Immature natural killer cell (primary cell): ENCODE results near the gene ATP5MC2. TPM values are rescaled to one million over a fixed set of nuclear protein-coding genes. Genes with fewer than 3 reads are reported as not detected.
A peak's percentile ranks its signal among the peaks of the same experiment; 100 is the strongest.

Source experiments
- DNase-seq, 3 donors: peaks; one replicate each; pipeline ENCODE4 v3.0.0; 2022; ENCODE audit warnings: mixed read lengths in 1 of 3
- H3K27ac Mint-ChIP-seq, 6 donors: one replicate each; pipeline ENCODE4 v1.8.0; 2020; ENCODE audit warnings: mixed read lengths in 6 of 6, mild to moderate bottlenecking in 5 of 6, inconsistent platforms in 4 of 6, moderate library complexity in 3 of 6
- H3K27me3 Mint-ChIP-seq, 3 donors: one replicate each; pipeline ENCODE4 v1.8.0; 2020 to 2021; ENCODE audit warnings: low read depth in 3 of 3, mild to moderate bottlenecking in 3 of 3, mixed read lengths in 3 of 3, moderate library complexity in 3 of 3, inconsistent platforms in 1 of 3
- H3K36me3 Mint-ChIP-seq, 3 donors: one replicate each; pipeline ENCODE4 v1.8.0; 2020; ENCODE audit warnings: mixed read lengths in 3 of 3, inconsistent platforms in 2 of 3, mild to moderate bottlenecking in 2 of 3
- H3K4me1 Mint-ChIP-seq, 2 donors: one replicate each; pipeline ENCODE4 v1.8.0; 2020; ENCODE audit warnings: inconsistent platforms in 2 of 2, mild to moderate bottlenecking in 2 of 2, mixed read lengths in 2 of 2, moderate library complexity in 1 of 2
- H3K4me3 Mint-ChIP-seq, 5 donors: one replicate each; pipeline ENCODE4 v1.8.0; 2020; ENCODE audit warnings: mild to moderate bottlenecking in 5 of 5, mixed read lengths in 5 of 5, inconsistent platforms in 3 of 5, moderate library complexity in 3 of 5
- H3K9me3 Mint-ChIP-seq, 6 donors: one replicate each; pipeline ENCODE4 v1.8.0; 2020; ENCODE audit warnings: mild to moderate bottlenecking in 6 of 6, mixed read lengths in 6 of 6, inconsistent platforms in 4 of 6, moderate library complexity in 3 of 6
- polyA plus RNA-seq, 3 donors: library from polyadenylated mRNA; unstranded; fragments of 300-500 nt; fragmentation: Illumina TruSeq; gene quantifications; one replicate each; pipeline ENCODE4 v1.2.3, GENCODE V29; 2021

The ATP5MC2 gene
- polyA plus RNA-seq, 3 donors from 2014 or later: 383 to 495 (median 467) TPM

DNA sequence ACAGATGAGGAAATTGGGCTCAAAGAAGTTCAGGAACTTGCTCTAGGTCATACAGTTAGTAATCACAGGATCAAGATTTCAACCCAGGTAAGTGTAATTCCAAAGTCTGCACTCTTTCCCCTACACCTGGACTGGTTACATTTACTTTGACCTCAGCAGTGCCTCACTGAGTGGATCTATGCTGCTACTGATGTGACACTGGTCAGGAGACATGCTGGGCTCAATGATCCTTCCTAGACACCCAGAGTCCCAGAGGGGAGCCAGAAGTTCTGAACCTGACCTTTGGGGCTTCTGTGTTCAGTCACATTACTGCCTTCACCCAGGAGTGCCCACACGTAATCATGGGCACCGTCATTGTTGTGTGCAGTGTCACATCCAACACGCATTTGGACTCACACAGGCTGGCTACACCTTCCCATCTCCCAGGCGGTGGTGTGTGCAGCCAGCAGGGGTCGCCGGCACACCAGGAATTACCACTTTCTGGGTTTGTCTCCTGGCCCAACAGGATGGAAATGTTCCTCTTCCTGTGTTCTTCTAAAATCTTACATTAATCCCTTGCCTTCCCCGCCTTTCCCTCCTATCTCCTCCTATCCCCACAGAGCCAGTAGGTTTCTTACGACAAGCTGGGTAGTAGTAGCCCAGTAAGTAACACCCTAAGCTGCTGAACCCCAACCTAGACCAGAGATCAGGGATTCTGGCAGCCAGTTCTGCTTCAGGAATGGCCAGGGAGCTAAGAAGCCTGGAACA, 25.8 kb upstream of the ATP5MC2 start:
- Mint-ChIP-seq H3K27me3 (peaks cover 15 to 66% (median 19%) of the 10 kb centered on the region in 3 donors), H3K9me3 (peaks cover 0 to 3% (median 0%) of the 10 kb centered on the region in 6 donors), H3K27ac (no peak overlapping the region), H3K36me3 (no peaks in the 10 kb centered on the region), H3K4me1 (peaks cover 4 to 5% of the 10 kb centered on the region in 2 donors), H3K4me3 (no peak overlapping the region)
- DNase-seq: peak; percentile 65 to 67 (median 65)

DNA sequence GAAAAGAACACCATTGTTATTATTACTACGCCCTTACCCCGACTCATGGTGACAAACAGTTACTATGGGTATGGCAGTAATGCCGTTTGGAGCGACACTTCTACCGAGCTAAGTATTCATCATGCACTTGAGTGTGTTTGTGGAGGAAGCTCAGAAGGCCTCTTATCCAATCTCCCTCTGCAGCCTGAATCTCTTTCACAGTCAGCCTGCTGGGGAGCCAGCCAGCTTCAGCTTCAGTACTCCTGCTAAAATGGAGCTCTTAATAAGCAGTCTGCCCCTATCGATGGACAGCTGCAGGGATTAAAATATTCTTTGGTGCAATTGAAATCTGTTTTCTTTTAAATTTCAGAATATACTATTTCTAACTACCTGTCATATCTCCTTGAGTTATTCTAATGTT, 24.7 kb upstream of the ATP5MC2 start:
- peaks cover 14 to 16% of the 10 kb centered on the region in 2 donors for H3K4me1 Mint-ChIP-seq
- H3K27me3 Mint-ChIP-seq: peaks cover 17 to 73% (median 23%) of the 10 kb centered on the region in 3 donors
- peaks cover 0 to 3% (median 0%) of the 10 kb centered on the region in 6 donors for H3K9me3 Mint-ChIP-seq
- no peak overlapping the region for H3K4me3 Mint-ChIP-seq
- no peak overlapping the region for H3K27ac Mint-ChIP-seq
- no peaks in the 10 kb centered on the region for H3K36me3 Mint-ChIP-seq
- DNase-seq: no peak

- Mint-ChIP-seq H3K27me3 (peaks cover 24 to 78% (median 29%) of the 10 kb centered on the region in 3 donors), H3K4me3 (no peak overlapping the region), H3K27ac (no peak overlapping the region), H3K9me3 (peaks cover 0 to 3% (median 0%) of the 10 kb centered on the region in 6 donors), H3K4me1 (peaks cover 21 to 26% of the 10 kb centered on the region in 2 donors), H3K36me3 (no peaks in the 10 kb centered on the region)
- DNase-seq: no peak
Observed at GRCh38 chr12:53699678-53700025, 23.8 kb upstream of the ATP5MC2 start.

DNA sequence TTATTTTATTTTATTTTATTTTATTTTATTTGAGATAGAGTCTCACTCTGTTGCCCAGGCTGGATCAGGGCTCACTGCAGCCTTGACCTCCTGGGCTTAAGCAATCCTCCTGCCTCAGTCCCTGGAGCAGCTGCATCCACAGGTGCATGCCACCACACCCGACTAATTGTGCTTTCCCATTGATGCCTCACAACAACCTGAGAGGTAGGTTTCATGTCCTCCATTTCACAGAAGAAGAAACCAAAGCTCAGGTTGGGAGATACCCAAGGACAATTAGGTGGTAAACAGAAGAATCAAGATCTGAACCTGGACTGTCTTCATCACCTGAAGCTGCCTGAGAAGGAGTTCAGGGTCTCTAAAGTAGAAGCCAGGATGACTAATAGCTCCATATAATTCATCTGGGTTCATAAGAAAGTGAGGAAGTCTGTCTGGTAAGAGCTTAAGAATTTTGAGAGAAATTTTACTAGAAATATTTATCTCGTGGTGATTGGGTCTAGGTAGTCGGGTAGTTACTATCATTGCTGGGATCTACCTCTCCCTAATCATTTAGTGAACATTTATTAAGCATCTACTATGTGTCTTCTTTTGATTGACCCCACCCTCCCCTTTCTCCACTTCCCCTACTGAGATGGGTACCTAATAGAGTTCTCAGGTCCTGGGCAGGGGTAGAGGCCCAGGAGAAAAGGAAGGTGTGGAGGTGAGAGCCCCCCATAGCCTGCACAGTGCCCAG, 23.2 kb upstream of the ATP5MC2 start:
- no peaks in the 10 kb centered on the region for H3K36me3 Mint-ChIP-seq
- no peak overlapping the region for H3K27ac Mint-ChIP-seq
- H3K4me1 Mint-ChIP-seq: peaks cover 26 to 30% of the 10 kb centered on the region in 2 donors
- DNase-seq: no peak
- H3K9me3 Mint-ChIP-seq: peaks cover 0 to 3% (median 0%) of the 10 kb centered on the region in 6 donors
- H3K27me3 Mint-ChIP-seq: peaks cover 30 to 78% (median 32%) of the 10 kb centered on the region in 3 donors
- H3K4me3 Mint-ChIP-seq: no peak overlapping the region

- Mint-ChIP-seq H3K27me3 (peaks cover 29 to 61% (median 33%) of the 10 kb centered on the region in 3 donors), H3K4me1 (peaks cover 26 to 30% of the 10 kb centered on the region in 2 donors), H3K9me3 (peaks cover 0 to 3% (median 0%) of the 10 kb centered on the region in 6 donors), H3K27ac (no peak overlapping the region), H3K4me3 (peak overlapping the region in 3 of 5 donors; percentile 1 to 62 (median 33)), H3K36me3 (peaks cover 0 to under 1% (median 0%) of the 10 kb centered on the region in 3 donors)
- DNase-seq: no peak
Observed at GRCh38 chr12:53696655-53697331, 20.9 kb upstream of the ATP5MC2 start.

DNA sequence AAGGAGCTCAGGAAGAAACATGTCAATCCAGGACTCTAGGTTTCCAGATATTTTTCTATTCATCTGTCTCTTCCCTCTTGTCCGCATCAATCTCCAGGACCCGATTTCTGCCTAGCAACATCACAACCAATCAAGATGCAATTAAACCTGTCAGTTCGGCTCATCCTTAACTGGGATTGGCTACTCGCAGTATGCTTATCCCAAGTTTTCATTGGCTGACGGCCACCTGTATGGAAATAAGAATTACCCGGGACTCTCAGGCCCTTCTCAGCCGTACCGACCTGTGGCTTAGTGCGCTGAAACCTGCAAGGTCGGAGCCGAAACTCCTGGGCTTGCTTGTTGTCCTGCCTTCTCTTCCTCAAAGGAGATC, 20.4 kb upstream of the ATP5MC2 start:
- DNase-seq: no peak
- Mint-ChIP-seq H3K4me3 (peak overlapping the region in 4 of 5 donors; percentile 1 to 62 (median 18)), H3K9me3 (peaks cover 0 to 3% (median 0%) of the 10 kb centered on the region in 6 donors), H3K27ac (no peak overlapping the region), H3K4me1 (peaks cover 26 to 30% of the 10 kb centered on the region in 2 donors), H3K27me3 (peaks cover 31 to 61% (median 32%) of the 10 kb centered on the region in 3 donors), H3K36me3 (peaks cover 0 to 3% (median 0%) of the 10 kb centered on the region in 3 donors)

DNA sequence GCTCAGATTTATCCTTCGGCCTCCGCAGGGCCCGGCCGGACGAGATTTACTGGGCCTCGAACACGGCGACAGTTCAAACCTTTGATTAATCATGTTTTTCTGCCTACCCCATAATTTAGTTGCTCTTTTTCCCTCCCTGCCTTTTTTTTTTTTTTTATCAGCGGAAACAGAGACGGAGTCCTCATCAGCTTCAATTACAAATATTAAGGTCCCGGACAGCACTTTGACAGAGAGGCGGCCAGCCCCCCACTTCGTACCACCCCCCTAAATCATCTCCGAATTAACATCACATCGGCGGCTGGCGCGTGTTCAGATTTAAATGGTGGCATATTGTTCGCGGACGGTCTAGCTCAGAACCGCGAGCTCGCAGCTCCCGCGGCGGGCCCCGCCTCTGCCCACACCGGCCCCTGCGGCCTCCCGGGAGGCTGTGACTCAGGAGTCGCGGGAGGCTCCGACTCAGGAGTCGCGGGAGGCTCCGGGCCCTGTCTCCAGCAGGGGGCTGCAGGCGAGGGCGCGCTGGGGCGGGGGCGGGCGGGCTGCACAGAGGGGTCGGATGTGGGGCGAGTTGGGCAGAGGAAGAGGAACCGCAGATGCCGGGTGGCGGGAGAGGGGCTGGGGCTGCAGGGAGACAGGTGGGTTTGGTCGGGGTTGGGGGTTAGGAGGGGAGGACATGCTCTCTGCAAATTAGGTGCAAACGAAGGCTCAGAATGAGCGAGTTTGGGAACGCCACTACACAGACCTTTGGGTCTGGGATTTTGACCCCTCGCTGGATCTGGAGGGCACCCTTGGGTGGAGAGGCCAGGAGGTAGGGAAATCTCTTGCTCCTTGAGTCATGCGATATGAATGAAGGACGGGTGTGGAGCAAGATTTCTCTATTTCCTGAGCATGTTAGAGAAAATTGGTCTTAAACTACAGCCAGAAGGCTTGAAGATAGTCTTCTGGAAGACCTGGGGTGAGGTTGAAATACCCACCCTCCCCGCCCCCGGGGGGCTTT, 19.6 kb upstream of the ATP5MC2 start:
- Mint-ChIP-seq H3K36me3 (peaks cover 0 to 3% (median 0%) of the 10 kb centered on the region in 3 donors), H3K4me3 (peak overlapping the region; percentile 68 to 81 (median 69)), H3K4me1 (peaks cover 26 to 30% of the 10 kb centered on the region in 2 donors), H3K9me3 (peaks cover 0 to 3% (median 0%) of the 10 kb centered on the region in 6 donors), H3K27ac (no peak overlapping the region), H3K27me3 (peaks cover 31 to 61% (median 35%) of the 10 kb centered on the region in 3 donors)
- DNase-seq: no peak

- Mint-ChIP-seq H3K27me3 (peaks cover 31 to 59% (median 35%) of the 10 kb centered on the region in 3 donors), H3K4me1 (peaks cover 26 to 30% of the 10 kb centered on the region in 2 donors), H3K27ac (no peak overlapping the region), H3K9me3 (peaks cover 0 to 3% (median 0%) of the 10 kb centered on the region in 6 donors), H3K4me3 (peak overlapping the region; percentile 68 to 81 (median 69)), H3K36me3 (peaks cover 0 to 3% (median 0%) of the 10 kb centered on the region in 3 donors)
- no peak for DNase-seq
Observed at GRCh38 chr12:53694756-53695151, 18.9 kb upstream of the ATP5MC2 start.

DNA sequence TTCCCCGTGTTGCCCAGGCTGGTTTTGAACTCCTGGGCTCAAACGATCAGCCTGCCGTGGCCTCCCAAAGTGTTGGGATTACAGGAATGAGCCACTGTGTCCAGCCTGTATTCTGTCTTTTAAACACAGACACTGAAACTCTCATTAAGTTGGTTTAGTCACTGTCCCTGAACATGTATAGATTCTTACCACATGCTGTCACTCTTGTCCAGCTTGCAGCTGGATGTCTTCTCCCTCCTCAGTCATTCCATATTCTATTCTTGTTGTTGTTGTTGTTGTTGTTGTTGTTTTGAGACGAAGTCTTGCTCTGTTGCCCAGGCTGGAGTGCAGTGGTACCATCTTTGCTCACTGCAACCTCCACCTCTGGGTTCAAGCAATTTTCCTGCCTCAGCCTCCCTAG, 12.3 kb upstream of the ATP5MC2 start:
- H3K36me3 Mint-ChIP-seq: peaks cover 0 to 3% (median 3%) of the 10 kb centered on the region in 3 donors
- H3K27ac Mint-ChIP-seq: no peak overlapping the region
- H3K27me3 Mint-ChIP-seq: peaks cover 3 to 16% (median 10%) of the 10 kb centered on the region in 3 donors
- no peaks in the 10 kb centered on the region for H3K4me1 Mint-ChIP-seq
- no peak overlapping the region for H3K4me3 Mint-ChIP-seq
- no peaks in the 10 kb centered on the region for H3K9me3 Mint-ChIP-seq
- DNase-seq: no peak

DNA sequence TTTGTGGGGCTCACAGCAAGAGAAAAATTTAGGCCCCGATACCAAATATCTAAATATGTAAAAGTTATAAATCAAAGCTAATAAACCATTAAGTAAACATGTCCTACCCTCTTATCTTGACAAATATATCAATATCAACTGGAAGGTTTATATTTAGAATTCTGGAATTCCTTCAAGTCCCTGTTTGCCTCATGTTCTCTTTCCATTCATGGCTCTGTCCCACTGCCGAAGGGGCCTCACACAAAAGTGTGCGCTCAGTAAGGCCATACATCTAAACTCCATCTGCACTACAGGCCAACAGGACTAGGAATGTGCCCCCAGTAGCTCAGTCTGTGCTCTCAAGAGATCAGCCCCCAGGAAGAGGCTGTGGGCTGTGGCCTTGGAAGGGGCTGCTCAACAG, 10.6 kb upstream of the ATP5MC2 start:
- Mint-ChIP-seq H3K27ac (no peak overlapping the region), H3K36me3 (peaks cover 0 to 3% (median 2%) of the 10 kb centered on the region in 3 donors), H3K4me1 (no peaks in the 10 kb centered on the region), H3K9me3 (no peaks in the 10 kb centered on the region), H3K27me3 (peaks cover 2 to 13% (median 7%) of the 10 kb centered on the region in 3 donors), H3K4me3 (no peak overlapping the region)
- no peak for DNase-seq

- Mint-ChIP-seq H3K36me3 (peaks cover 0 to 3% (median 2%) of the 10 kb centered on the region in 3 donors), H3K9me3 (no peaks in the 10 kb centered on the region), H3K27ac (no peak overlapping the region), H3K27me3 (peaks cover 2 to 10% (median 6%) of the 10 kb centered on the region in 3 donors), H3K4me1 (no peaks in the 10 kb centered on the region), H3K4me3 (no peak overlapping the region)
- DNase-seq: no peak
Observed at GRCh38 chr12:53684654-53685220, 8.9 kb upstream of the ATP5MC2 start.

- Mint-ChIP-seq H3K9me3 (no peaks in the 10 kb centered on the region), H3K27me3 (peaks cover 6 to 8% (median 7%) of the 10 kb centered on the region in 3 donors), H3K36me3 (peaks cover 0 to 3% (median 2%) of the 10 kb centered on the region in 3 donors), H3K4me3 (no peak overlapping the region), H3K4me1 (no peaks in the 10 kb centered on the region), H3K27ac (no peak overlapping the region)
- no peak for DNase-seq
Observed at GRCh38 chr12:53683983-53684382, 8.1 kb upstream of the ATP5MC2 start.
